Femur (tissue), 1 donor: ENCODE results near the gene NARF.
"Not testable (repeated sequence)": the region's sequence is repeated elsewhere in the genome, so short reads cannot be mapped to it uniquely, and the experiment has no call there.

Source experiments
- DNase-seq: peaks from one replicate; pipeline ENCODE4 v3.0.0-alpha.2; 2017

The NARF gene

GRCh38 chr17:82458179-82458884 lies at the start of gene NARF:
TSS of gene NARF (plus strand) at chr17:82458741. CDS start at chr17:82458804, 63 bp downstream.
- DNase-seq = peak; percentile 99

- no peak for DNase-seq
Observed at GRCh38 chr17:82408938-82409318, 49.6 kb upstream of the NARF start.

GRCh38 chr17:82410014-82410716 lies 48.4 kb upstream of the NARF start:
- DNase-seq = no peak

GRCh38 chr17:82411396-82412053 lies 47.0 kb upstream of the NARF start:
- no peak for DNase-seq

- DNase-seq = not testable (repeated sequence)
Observed at GRCh38 chr17:82412081-82412480, 46.5 kb upstream of the NARF start.

GRCh38 chr17:82412535-82413520 lies 45.7 kb upstream of the NARF start:
- no peak for DNase-seq

- DNase-seq = peak; percentile 82
Observed at GRCh38 chr17:82414548-82415281, 43.8 kb upstream of the NARF start.

GRCh38 chr17:82415336-82415735 lies 43.2 kb upstream of the NARF start:
- no peak for DNase-seq

- no peak for DNase-seq
Observed at GRCh38 chr17:82415786-82416185, 42.8 kb upstream of the NARF start.

GRCh38 chr17:82416264-82416663 lies 42.3 kb upstream of the NARF start:
- DNase-seq = no peak

GRCh38 chr17:82416771-82417170 lies 41.8 kb upstream of the NARF start:
- no peak for DNase-seq

GRCh38 chr17:82418001-82418986 lies 40.2 kb upstream of the NARF start, which contains the start of the genes HEXD and OGFOD3:
TSS of gene HEXD (plus strand) at chr17:82418347. CDS start at chr17:82419800, 1,453 bp downstream.
TSS of gene OGFOD3 (minus strand) at chr17:82418586. CDS start at chr17:82418485, 101 bp downstream.
- peak; percentile 87 for DNase-seq

GRCh38 chr17:82419540-82419939 lies 39.0 kb upstream of the NARF start:
- DNase-seq = no peak

- no peak for DNase-seq
Observed at GRCh38 chr17:82424001-82424862, 34.3 kb upstream of the NARF start.

- DNase-seq = no peak
Observed at GRCh38 chr17:82424863-82425159, 33.7 kb upstream of the NARF start.

- DNase-seq = no peak
Observed at GRCh38 chr17:82428546-82428945, 30.0 kb upstream of the NARF start.

- no peak for DNase-seq
Observed at GRCh38 chr17:82429824-82430223, 28.7 kb upstream of the NARF start.

GRCh38 chr17:82432017-82432416 lies 26.5 kb upstream of the NARF start:
- no peak for DNase-seq

GRCh38 chr17:82433560-82434215 lies 24.9 kb upstream of the NARF start:
- no peak for DNase-seq
